Bronchial epithelial cell (primary cell): Measurements from ENCODE around the gene IL34. TPM values are rescaled to one million over a fixed set of nuclear protein-coding genes. Genes with fewer than 3 reads are reported as not detected.

ENCODE experiments used
- DNase-seq: peaks from one replicate; pipeline ENCODE4 v3.0.0-alpha.2; 2010; ENCODE audit warnings: low read depth
- FAIRE-seq: peaks from 2 replicates; lab custom pipeline; 2011; peaks lifted over from hg19 to GRCh38; lab: Jason Lieb, UNC
- H3K27me3 ChIP-seq: 2 replicates; pipeline ENCODE4 v1.5.1; 2011; ENCODE audit warnings: low read length; ENCODE audit not compliant: control insufficient read depth, insufficient read depth
- H3K36me3 ChIP-seq: 2 replicates; pipeline ENCODE4 v1.5.1; 2011; ENCODE audit warnings: low read length; ENCODE audit not compliant: control insufficient read depth, insufficient read depth
- H3K4me3 ChIP-seq: 2 replicates; pipeline ENCODE4 v1.5.1; 2011; ENCODE audit warnings: mild to moderate bottlenecking, low read depth, low read length, control low read depth
- total RNA-seq: library from RNA; depleted of rRNA; stranded (reverse); fragments of >200 nt; gene quantifications from 2 replicates; pipeline ENCODE4 v1.2.1, GENCODE V29; 2014
- TF ChIP-seq, protein P1 (sequence below): IDR thresholded peaks from 2 replicates; pipeline ENCODE4 v1.5.1; 2011; ENCODE audit warnings: mild to moderate bottlenecking, moderate library complexity, low read length, control low read depth, inconsistent platforms; ENCODE audit not compliant: insufficient read depth, severe bottlenecking

Gene IL34
- total RNA-seq, 1 donor from 2014 or later, result 0.26 TPM

DNA sequence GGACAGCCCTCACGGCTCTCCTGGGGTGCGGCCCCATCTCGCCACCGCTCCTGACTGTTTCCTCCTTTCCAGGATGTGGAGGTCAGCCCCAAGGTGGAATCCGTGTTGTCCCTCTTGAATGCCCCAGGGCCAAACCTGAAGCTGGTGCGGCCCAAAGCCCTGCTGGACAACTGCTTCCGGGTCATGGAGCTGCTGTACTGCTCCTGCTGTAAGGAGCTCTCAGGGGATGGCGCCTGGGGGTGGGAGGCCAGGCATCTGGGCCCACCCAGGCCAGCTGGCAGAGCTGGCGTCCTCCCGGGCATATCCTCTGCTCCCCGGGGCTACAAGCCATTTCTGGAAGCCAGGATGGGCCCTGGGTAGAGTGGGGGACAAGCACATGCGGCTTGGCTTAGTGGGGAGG, 13.2 kb downstream of the IL34 start:
- no peak overlapping the region for H3K4me3 ChIP-seq
- no peak for DNase-seq
- peaks cover 6% of the 10 kb centered on the region for H3K36me3 ChIP-seq
- no peaks in the 10 kb centered on the region for H3K27me3 ChIP-seq
- FAIRE-seq, result no peak
- TF ChIP-seq, protein P1, sequence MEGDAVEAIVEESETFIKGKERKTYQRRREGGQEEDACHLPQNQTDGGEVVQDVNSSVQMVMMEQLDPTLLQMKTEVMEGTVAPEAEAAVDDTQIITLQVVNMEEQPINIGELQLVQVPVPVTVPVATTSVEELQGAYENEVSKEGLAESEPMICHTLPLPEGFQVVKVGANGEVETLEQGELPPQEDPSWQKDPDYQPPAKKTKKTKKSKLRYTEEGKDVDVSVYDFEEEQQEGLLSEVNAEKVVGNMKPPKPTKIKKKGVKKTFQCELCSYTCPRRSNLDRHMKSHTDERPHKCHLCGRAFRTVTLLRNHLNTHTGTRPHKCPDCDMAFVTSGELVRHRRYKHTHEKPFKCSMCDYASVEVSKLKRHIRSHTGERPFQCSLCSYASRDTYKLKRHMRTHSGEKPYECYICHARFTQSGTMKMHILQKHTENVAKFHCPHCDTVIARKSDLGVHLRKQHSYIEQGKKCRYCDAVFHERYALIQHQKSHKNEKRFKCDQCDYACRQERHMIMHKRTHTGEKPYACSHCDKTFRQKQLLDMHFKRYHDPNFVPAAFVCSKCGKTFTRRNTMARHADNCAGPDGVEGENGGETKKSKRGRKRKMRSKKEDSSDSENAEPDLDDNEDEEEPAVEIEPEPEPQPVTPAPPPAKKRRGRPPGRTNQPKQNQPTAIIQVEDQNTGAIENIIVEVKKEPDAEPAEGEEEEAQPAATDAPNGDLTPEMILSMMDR, result no peak

DNA sequence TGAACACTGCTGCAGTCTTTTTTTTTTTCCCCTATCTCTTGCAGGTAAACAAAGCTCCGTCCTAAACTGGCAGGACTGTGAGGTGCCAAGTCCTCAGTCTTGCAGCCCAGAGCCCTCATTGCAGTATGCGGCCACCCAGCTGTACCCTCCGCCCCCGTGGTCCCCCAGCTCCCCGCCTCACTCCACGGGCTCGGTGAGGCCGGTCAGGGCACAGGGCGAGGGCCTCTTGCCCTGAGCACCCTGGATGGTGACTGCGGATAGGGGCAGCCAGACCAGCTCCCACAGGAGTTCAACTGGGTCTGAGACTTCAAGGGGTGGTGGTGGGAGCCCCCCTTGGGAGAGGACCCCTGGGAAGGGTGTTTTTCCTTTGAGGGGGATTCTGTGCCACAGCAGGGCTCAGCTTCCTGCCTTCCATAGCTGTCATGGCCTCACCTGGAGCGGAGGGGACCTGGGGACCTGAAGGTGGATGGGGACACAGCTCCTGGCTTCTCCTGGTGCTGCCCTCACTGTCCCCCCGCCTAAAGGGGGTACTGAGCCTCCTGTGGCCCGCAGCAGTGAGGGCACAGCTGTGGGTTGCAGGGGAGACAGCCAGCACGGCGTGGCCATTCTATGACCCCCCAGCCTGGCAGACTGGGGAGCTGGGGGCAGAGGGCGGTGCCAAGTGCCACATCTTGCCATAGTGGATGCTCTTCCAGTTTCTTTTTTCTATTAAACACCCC, 13.8 kb downstream of the IL34 start:
- Histone ChIP-seq H3K36me3 (peaks cover 11% of the 10 kb centered on the region), H3K4me3 (no peak overlapping the region), H3K27me3 (no peaks in the 10 kb centered on the region)
- DNase-seq, result no peak
- TF ChIP-seq, protein P1, result no peak
- FAIRE-seq, result no peak

DNA sequence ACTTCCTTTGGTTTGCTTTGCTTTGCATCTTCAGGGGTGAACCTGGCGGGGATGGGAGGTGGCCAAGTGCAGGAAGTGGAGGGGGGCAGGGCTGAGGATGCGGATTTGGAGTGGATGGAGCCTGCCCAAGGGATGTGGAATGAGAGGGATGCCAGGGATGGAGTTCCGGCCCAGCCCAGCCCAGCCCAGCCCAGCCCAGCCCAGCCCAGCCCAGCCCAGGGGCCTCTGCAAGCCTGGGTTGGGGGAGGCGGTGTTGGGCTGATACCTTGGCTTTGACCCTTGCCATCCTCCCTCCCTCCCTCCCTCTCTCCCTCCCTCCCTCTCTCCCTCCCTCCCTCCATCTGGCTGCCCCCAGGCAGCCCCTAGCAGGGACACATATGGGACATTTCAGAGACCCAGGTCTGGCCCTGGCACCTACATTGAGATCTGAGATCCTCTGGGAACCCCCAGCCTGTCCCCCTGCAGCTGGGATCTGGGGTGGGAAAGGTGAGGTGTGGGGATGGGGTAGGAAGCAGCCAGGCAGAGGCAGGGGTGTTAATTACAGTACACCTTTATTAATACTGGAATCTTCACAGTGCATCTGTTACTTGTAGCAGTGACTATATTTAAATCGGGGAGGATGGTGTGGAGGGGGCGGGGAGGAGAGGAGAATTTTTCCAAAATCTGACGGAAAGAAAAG, 14.5 kb downstream of the IL34 start:
- TF ChIP-seq, protein P1, result no peak
- no peak overlapping the region for H3K4me3 ChIP-seq
- DNase-seq (no peak), FAIRE-seq (no peak)
- peaks cover 17% of the 10 kb centered on the region for H3K36me3 ChIP-seq
- no peaks in the 10 kb centered on the region for H3K27me3 ChIP-seq

DNA sequence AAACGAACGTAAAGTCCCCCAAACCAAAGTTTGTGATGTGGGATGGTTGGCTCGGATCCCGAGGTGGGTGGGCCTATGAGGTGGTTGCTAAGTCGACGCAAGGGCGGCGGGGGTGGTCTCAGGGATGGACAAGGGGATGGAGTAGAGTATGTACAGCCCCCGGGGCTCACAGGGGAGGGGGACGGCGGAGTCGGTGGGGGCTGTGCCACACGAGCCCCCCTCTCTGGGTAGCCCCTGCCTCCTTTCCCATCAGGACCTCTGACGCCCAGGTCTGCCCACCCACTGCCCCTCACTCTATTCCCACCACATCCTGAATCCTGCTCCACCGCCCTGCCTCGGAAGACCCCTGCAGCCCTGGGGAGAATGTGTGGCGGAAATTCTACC, 15.2 kb downstream of the IL34 start:
- FAIRE-seq (no peak), DNase-seq (no peak)
- TF ChIP-seq, protein P1, result no peak
- Histone ChIP-seq H3K27me3 (no peaks in the 10 kb centered on the region), H3K4me3 (no peak overlapping the region), H3K36me3 (peaks cover 21% of the 10 kb centered on the region)

DNA sequence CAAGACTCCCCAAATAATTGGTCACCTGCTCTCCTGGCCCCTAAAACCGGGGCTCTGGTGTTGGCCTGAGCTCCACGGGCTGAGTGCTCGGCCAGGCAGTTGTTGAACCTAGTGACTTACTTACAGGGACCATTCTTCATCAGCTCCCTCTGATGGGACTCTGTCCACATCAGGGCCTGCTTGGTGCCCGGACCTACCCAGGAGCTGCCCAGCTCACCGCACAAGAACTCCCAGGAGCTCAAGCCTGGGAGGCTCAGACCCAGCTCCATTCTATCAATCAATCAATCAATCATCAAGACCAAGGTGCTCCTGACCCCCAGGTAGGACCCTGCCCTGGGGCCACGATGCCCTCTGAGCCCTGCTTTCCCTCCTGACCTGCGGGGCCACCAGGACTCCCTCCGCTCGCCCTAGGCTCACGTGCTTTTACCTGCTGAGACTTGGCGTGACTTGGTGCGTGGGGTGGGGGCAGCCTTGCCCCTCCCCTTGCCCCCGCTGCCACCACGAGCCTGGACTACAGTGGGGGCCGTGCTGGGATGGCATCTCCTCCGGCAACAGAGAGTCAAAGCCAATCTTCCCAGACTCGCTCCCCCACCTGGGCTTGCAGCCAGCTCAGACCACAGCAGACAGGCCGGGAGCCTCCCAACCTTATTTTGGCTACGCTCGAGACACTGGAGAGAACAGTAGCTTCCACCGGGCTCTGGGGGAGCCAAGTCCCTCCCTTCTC, 15.7 kb downstream of the IL34 start:
- FAIRE-seq (no peak), DNase-seq (no peak)
- Histone ChIP-seq H3K36me3 (peaks cover 23% of the 10 kb centered on the region), H3K27me3 (no peaks in the 10 kb centered on the region), H3K4me3 (no peak overlapping the region)
- TF ChIP-seq, protein P1, result no peak
